OCI-LY3 (cell line): ENCODE data around the gene PPEF2.

ENCODE experiments used
- H2AFZ ChIP-seq: fragments of 200-600, 300-600 bp; shearing (Covaris generic); 2 replicates; pipeline ENCODE4 v1.6.0; 2014; ENCODE audit warnings: antibody characterized with exemption, low read depth, low read length
- H3K27ac ChIP-seq: fragments of 200-600, 300-600 bp; sonication (generic); 2 replicates; pipeline ENCODE4 v1.5.1; 2014; ENCODE audit warnings: mild to moderate bottlenecking, low read length, moderate library complexity, mixed read lengths
- H3K27me3 ChIP-seq: fragments of 200-600, 300-600 bp; sonication (generic); 2 replicates; pipeline ENCODE4 v1.6.1; 2014; ENCODE audit warnings: low read depth, low read length, mixed read lengths
- H3K36me3 ChIP-seq: fragments of 200-600, 300-600 bp; sonication (generic); replicated peaks from 2 replicates; pipeline ENCODE3; 2014; ENCODE audit warnings: low read depth, low read length, mixed read lengths
- H3K4me1 ChIP-seq: fragments of 300-600, 200-600 bp; sonication (generic); 2 replicates; pipeline ENCODE4 v1.6.1; 2014; ENCODE audit warnings: low read length, mixed read lengths
- H3K4me2 ChIP-seq: fragments of 200-600, 300-600 bp; sonication (generic); 2 replicates; pipeline ENCODE4 v1.6.1; 2014; ENCODE audit warnings: low read length, mixed read lengths
- H3K4me3 ChIP-seq: fragments of 300-600, 200-600 bp; sonication (generic); 2 replicates; pipeline ENCODE4 v1.5.1; 2014; ENCODE audit warnings: antibody characterized with exemption, mild to moderate bottlenecking, low read length, moderate library complexity
- H3K79me2 ChIP-seq: fragments of 300-600, 200-600 bp; shearing (Covaris generic); 2 replicates; pipeline ENCODE4 v1.6.1; 2014; ENCODE audit warnings: mild to moderate bottlenecking, low read length, mixed read lengths
- H3K9ac ChIP-seq: fragments of 300-600, 200-600 bp; shearing (Covaris generic); 2 replicates; pipeline ENCODE4 v1.6.0; 2014; ENCODE audit warnings: mild to moderate bottlenecking, low read length, moderate library complexity
- H3K9me3 ChIP-seq: fragments of 200-600, 300-600 bp; shearing (Covaris generic); 2 replicates; pipeline ENCODE4 v1.6.1; 2014; ENCODE audit warnings: low read length, mixed read lengths; ENCODE audit not compliant: insufficient read depth
- H4K20me1 ChIP-seq: fragments of 200-600, 300-600 bp; sonication (generic); 2 replicates; pipeline ENCODE4 v1.6.1; 2016; ENCODE audit warnings: low read length, mixed read lengths; ENCODE audit not compliant: insufficient read depth
- EZH2phosphoT487 ChIP-seq: fragments of 200-600 bp; shearing (Covaris generic); IDR thresholded peaks from 2 replicates; pipeline ENCODE4 v1.6.1; 2018; ENCODE audit warnings: antibody characterized with exemption, mixed run types, low read depth
- TF ChIP-seq, protein P1 (sequence below): fragments of 200-600, 300-600 bp; sonication (generic); IDR thresholded peaks from 2 replicates; pipeline ENCODE4 v1.5.1; 2014; ENCODE audit warnings: antibody characterized with exemption, low read length, low read depth

PPEF2 gene

DNA sequence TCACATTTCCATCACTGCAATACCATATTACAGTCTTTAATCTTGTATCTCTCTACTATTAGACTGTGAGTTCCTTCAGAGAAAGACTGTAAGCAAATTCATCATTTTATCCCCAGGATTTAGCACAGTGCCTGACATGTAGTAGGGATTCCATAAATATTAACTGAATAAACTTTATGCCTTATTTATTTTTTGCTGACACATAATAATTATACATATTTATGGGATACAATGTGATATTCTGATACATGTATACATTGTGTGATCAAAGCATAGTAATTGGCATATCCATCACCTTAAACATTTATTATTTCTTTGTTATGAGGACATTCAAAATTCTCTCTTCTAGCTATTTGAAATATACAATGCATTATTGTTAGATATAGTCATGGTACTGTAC, 3.7 kb downstream of the PPEF2 start:
- Histone ChIP-seq H3K79me2 (no peaks in the 10 kb centered on the region), H2AFZ (no peak overlapping the region), H3K4me2 (no peak overlapping the region), H3K9ac (no peak overlapping the region), H3K36me3 (no peaks in the 10 kb centered on the region), H3K4me3 (no peak overlapping the region), H3K9me3 (no peaks in the 10 kb centered on the region), H3K27ac (no peak overlapping the region), H3K4me1 (peaks cover 11% of the 10 kb centered on the region), H3K27me3 (peaks cover 17% of the 10 kb centered on the region), H4K20me1 (no peaks in the 10 kb centered on the region)
- TF ChIP-seq EZH2phosphoT487: no peak
- TF ChIP-seq, protein P1, sequence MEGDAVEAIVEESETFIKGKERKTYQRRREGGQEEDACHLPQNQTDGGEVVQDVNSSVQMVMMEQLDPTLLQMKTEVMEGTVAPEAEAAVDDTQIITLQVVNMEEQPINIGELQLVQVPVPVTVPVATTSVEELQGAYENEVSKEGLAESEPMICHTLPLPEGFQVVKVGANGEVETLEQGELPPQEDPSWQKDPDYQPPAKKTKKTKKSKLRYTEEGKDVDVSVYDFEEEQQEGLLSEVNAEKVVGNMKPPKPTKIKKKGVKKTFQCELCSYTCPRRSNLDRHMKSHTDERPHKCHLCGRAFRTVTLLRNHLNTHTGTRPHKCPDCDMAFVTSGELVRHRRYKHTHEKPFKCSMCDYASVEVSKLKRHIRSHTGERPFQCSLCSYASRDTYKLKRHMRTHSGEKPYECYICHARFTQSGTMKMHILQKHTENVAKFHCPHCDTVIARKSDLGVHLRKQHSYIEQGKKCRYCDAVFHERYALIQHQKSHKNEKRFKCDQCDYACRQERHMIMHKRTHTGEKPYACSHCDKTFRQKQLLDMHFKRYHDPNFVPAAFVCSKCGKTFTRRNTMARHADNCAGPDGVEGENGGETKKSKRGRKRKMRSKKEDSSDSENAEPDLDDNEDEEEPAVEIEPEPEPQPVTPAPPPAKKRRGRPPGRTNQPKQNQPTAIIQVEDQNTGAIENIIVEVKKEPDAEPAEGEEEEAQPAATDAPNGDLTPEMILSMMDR: no peak

DNA sequence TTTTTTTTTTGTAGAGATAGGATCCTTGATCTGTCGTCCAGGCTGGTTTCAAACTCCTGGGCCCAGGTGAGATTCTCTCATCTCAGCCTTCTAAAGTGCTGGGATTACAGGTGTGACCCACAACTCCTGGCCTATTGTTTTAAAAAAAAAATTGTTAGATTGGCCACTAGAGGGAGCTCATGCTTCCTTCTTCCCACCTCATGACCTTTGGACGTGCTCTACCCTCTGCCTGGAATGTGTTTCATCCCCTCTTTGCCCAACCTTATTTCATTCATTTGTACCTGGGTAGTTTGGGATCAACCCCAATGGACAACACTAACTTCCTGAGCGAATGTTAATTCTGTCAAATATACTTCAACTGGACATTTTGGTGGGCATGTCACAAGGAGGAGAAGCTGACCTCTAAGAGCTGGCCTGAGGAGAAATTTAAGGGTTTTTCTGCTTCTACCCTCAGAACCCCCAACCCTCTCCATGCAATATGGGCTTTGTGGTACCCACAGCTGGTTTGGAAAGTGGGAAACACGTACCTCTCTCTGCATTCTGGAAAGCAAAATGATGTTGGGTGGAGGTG, 6.4 kb downstream of the PPEF2 start:
- H4K20me1 ChIP-seq: no peaks in the 10 kb centered on the region
- peaks cover 17% of the 10 kb centered on the region for H3K27me3 ChIP-seq
- no peaks in the 10 kb centered on the region for H3K36me3 ChIP-seq
- no peak overlapping the region; the same call in 1 of the 2 replicates for H2AFZ ChIP-seq
- H3K4me3 ChIP-seq: no peak overlapping the region
- TF ChIP-seq EZH2phosphoT487: no peak
- TF ChIP-seq, protein P1: peak; percentile 75
- no peaks in the 10 kb centered on the region for H3K4me1 ChIP-seq
- no peaks in the 10 kb centered on the region for H3K9me3 ChIP-seq
- H3K4me2 ChIP-seq: no peak overlapping the region
- H3K79me2 ChIP-seq: no peaks in the 10 kb centered on the region
- H3K27ac ChIP-seq: no peak overlapping the region
- no peak overlapping the region for H3K9ac ChIP-seq

DNA sequence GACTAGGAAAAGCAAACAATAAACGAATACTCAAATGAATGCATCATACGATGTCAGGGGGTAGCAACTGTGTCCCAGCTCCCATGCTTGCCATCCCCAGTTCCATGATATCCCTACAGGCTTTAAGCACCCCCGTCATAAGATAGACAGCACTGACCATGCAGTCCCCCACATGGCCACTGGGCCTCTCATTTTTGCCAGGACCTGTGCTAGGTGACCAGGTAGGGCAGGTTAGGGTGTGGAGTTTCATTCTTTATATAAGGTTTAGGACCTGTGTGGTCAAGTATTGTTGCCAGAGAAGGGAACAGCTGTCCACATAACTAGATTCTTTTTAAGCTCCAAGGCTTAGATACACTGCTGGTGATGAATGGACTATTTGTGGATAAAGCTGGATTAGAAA, 9.7 kb downstream of the PPEF2 start:
- Histone ChIP-seq H2AFZ (no peak overlapping the region), H3K4me1 (no peaks in the 10 kb centered on the region), H3K79me2 (no peaks in the 10 kb centered on the region), H3K27me3 (peaks cover 6% of the 10 kb centered on the region; the same call in 1 of the 2 replicates), H3K27ac (no peak overlapping the region), H3K4me2 (no peak overlapping the region), H3K4me3 (no peak overlapping the region), H3K9me3 (no peaks in the 10 kb centered on the region), H4K20me1 (no peaks in the 10 kb centered on the region), H3K9ac (no peak overlapping the region), H3K36me3 (no peaks in the 10 kb centered on the region)
- TF ChIP-seq, protein P1: no peak
- TF ChIP-seq EZH2phosphoT487: no peak

DNA sequence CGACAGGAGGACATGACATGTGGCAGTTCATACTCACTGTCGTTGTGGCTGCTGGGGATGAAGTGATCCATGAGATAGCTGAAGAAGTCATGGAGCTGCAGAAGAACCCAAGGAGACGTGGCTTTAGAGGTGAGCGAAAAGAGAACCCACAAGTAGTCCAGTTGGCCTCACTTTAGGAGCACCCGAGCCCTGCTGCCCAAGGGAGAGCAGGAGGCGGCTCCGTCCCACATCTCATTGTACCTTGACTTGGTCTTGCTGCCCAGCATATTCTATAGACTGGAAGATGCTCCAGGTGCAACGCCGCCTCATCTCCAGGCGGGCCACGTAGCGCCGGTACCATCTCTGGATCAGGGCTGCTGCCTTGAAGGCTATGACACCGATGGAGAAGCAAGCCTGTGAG, 10.6 kb downstream of the PPEF2 start:
- H3K4me2 ChIP-seq: no peak overlapping the region
- no peak overlapping the region for H2AFZ ChIP-seq
- H3K79me2 ChIP-seq: no peaks in the 10 kb centered on the region
- no peaks in the 10 kb centered on the region for H3K36me3 ChIP-seq
- H3K9ac ChIP-seq: no peak overlapping the region
- no peaks in the 10 kb centered on the region for H3K9me3 ChIP-seq
- no peaks in the 10 kb centered on the region for H3K4me1 ChIP-seq
- peaks cover 6% of the 10 kb centered on the region; the same call in 1 of the 2 replicates for H3K27me3 ChIP-seq
- TF ChIP-seq, protein P1: no peak
- TF ChIP-seq EZH2phosphoT487: no peak
- H3K27ac ChIP-seq: no peak overlapping the region
- H3K4me3 ChIP-seq: no peak overlapping the region
- no peaks in the 10 kb centered on the region for H4K20me1 ChIP-seq
